Astrocyte of the cerebellum (primary cell): ENCODE results near the gene NHEJ1.

Experiments used
- DNase-seq: peaks from one replicate; pipeline ENCODE4 v3.0.0-alpha.2; 2011; ENCODE audit warnings: low read depth
- H3K4me3 ChIP-seq: 2 replicates; pipeline ENCODE4 v1.5.1; 2011; ENCODE audit warnings: mild to moderate bottlenecking, low read depth, low read length, moderate library complexity
- in situ Hi-C: cut with HindIII; loops from 2 replicates; pipeline ENCODE4 v1.10.0; 2017; ENCODE audit warnings: low sequenced_read_pairs
- TF ChIP-seq, protein P1 (sequence below): IDR thresholded peaks from 2 replicates; pipeline ENCODE4 v1.5.1; 2012; ENCODE audit warnings: low read length, low read depth, moderate library complexity, mild to moderate bottlenecking; ENCODE audit errors: missing control alignments

Gene NHEJ1, protein sequence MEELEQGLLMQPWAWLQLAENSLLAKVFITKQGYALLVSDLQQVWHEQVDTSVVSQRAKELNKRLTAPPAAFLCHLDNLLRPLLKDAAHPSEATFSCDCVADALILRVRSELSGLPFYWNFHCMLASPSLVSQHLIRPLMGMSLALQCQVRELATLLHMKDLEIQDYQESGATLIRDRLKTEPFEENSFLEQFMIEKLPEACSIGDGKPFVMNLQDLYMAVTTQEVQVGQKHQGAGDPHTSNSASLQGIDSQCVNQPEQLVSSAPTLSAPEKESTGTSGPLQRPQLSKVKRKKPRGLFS

DNA sequence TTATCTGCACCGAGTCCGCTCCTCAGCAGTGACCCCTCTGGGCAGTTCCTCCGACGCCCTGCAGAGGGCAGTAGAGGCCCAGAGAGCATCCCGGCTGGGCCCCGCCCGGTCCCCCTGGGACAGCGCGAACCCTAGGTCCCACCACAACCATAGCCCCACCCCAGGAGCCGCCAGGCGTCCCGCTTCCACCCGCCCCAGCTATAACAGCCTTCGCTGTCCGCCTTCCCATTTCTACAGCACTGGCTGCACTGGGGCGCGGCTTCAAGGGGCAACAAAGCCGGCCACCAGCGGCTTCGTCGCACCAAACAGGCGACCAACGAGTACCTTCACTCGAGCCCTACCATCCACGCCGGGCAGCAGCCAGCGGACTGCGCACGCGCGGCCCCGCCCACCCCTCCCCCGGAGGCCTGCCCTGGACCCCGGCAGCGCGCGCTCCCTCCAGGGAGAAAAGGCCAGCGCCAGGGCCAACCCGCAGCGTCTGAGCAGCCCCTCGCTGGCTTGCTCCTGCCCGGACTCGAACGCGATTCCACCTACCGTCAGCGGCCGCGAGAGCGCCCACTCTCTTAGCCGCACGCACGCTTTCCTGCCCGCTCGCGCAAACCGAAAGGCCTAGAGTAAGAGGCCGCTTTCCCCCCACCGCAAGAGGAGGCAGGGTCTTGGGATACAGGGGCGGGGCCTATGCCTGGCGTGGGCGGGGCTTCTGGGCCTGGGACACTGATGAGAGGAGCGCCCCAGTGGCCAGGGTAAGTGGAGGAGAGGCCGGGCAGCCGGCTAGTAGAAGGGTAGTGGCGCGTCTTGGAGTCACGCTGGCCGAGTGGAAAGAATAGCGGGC, at the start of gene NHEJ1:
NHEJ1 (minus strand) TSS at position 630 of the 832 bp plus-strand sequence. CDS start 2,453 bp downstream, outside the sequence.
- in situ Hi-C loops = no loop called here
- peak within 1 kb of the TSS; percentile 60 for H3K4me3 ChIP-seq
- DNase-seq = peak; percentile 71
- TF ChIP-seq, protein P1, sequence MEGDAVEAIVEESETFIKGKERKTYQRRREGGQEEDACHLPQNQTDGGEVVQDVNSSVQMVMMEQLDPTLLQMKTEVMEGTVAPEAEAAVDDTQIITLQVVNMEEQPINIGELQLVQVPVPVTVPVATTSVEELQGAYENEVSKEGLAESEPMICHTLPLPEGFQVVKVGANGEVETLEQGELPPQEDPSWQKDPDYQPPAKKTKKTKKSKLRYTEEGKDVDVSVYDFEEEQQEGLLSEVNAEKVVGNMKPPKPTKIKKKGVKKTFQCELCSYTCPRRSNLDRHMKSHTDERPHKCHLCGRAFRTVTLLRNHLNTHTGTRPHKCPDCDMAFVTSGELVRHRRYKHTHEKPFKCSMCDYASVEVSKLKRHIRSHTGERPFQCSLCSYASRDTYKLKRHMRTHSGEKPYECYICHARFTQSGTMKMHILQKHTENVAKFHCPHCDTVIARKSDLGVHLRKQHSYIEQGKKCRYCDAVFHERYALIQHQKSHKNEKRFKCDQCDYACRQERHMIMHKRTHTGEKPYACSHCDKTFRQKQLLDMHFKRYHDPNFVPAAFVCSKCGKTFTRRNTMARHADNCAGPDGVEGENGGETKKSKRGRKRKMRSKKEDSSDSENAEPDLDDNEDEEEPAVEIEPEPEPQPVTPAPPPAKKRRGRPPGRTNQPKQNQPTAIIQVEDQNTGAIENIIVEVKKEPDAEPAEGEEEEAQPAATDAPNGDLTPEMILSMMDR = peak; percentile 98

DNA sequence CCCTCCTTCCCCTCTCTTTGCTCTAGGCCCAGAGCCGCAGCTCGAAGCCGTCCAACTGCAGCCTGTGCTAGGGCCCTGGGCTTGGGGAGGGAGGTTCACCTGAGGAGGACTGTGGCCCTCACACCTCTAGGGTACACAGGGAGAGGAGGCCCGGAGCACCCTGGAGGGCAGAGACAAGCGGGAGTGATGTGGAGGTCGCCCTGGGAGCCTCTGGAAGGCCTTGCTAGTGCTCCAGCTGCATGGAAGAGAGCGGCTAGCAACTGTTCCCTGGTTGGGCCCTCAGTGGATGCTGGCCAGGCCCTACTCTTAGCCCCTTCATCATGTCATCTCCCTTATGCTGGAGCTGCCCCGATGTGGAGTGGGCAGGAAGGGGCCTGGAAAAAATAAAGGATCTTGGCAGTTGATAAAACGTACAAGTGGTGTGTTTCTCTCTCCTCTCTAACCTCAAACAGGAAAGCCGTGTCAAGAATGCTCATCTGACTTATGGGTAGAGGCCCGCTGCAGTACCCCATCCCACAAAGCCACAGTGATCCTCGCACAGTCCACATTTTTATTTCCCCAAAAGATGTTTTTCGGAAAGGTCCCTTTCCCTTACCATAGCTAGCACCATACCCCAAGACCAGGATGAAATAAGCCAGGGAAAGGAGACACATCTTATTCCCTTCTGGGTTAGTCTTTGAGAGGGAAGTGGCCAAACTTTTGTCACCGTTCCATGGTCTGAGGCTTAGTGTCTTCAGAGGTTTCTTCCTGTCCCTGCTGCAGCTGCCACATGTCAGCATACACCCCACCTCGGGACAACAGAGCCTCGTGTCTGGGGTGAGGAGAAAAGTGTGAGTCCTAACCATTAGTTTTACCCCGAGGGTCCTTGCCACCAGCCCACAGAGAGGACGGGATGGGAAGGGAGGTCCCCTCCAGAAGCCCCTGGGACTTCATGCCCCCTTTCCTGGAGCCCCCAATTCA, 48.9 kb upstream of the NHEJ1 start:
- no peak overlapping the region for H3K4me3 ChIP-seq
- DNase-seq = no peak
- TF ChIP-seq, protein P1 = no peak
- in situ Hi-C loops = no loop called here

DNA sequence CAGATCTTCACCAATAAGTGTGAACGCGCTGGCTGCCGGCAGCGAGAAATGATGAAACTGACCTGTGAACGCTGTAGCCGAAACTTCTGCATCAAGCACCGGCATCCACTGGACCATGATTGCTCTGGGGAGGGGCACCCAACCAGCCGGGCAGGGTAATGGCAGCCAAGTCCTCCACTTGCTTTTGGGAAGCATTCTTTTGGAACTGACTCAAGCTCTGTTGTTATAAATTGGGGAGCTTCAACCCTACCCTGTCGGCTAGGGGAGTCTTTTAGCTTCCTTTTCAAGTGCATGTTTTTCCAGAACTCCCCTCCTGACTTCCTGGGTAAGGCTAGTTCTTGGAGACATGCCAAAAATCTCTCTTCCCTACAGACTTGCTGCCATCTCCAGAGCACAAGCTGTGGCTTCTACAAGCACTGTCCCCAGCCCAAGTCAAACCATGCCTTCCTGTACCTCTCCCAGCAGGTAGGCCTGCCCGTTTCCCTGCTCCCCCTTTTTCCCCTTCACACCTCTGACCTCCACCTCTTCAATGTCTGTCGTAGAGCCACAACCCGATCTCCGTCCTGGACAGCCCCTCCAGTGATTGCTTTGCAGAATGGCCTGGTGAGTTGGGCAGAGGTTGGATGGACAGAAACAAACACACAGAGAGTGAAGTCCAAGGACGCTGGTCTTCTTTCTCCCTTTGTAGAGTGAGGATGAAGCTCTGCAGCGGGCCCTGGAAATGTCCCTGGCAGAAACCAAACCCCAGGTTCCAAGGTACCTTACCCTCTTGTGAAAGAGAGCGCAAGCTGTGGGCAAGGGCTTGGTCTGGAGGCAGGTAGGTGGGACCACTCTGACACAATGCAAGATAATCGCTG, 47.5 kb upstream of the NHEJ1 start:
- in situ Hi-C loops = no loop called here
- DNase-seq = no peak
- TF ChIP-seq, protein P1 = no peak
- H3K4me3 ChIP-seq = peak overlapping the region; percentile 64

DNA sequence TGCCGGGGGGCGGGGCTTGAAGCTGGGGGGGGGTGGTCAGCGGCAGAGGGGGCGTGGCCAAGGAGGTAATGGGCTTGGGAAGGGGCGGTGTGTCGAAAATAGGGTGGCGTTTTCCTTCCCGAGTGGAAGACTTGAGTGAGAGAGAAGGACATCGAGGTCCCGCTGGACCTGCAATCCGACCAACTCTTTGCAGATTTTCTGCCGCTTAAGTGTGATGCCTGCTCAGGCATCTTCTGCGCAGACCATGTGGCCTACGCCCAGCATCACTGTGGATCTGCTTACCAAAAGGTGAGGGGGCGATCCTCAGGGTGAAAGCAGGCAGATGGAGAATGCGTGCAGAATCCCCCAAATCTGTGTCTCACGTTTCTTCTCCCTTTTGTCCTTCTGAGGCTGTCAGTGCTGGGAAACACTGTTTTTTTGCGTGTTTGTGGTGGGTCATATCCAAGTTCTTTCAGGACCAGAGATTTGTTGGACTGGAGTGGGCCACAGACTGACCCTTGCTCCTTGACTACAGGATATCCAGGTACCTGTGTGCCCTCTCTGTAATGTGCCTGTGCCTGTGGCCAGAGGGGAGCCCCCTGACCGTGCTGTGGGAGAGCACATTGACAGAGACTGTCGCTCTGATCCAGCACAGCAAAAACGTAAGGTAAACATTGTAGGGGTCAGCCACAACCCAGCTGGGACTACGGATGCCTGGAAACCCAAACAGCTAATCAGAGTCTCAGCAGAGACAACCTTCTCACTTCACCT, 46.7 kb upstream of the NHEJ1 start:
- in situ Hi-C loops = no loop called here
- peak overlapping the region; percentile 64 for H3K4me3 ChIP-seq
- TF ChIP-seq, protein P1 = no peak
- no peak for DNase-seq

DNA sequence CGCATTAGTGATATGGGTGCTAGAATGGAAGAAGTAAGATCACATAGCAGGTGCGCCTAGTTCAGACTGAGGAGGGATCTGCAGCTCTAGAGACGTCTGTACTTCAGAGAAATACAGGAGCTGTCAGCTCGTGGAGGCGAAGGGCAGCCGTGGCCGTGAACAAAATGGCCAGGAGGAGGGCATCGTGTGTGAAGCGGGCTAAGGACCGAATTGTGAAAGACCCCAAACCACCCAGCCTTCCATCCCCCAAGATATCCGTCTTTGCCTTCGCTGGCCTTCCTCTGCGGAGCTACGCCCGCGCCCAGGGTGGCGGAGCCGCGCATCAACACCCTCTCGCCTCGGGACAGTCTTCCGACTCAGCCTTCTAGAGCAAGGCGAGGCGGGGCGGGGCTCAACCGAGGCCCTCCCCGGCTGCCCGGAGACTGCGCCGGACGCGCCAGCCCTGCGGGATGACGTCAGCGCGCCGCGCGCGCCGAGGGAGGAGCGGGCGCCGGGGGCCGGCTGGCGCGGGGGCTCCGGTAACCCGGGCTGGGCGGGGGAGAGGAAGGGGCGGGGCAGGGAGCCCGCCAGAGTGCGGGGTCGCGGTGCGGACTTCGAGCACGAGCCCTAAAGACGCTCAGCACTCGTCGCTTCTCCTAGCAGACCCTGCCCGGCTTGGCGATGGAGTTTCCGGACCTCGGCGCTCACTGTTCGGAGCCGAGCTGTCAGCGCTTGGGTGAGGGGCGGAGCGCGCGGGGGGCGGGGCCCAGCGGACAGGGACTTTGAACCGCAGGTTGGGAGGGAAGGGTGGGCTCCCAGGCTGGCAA, 45.9 kb upstream of the NHEJ1 start, which contains the start of gene ZFAND2B:
ZFAND2B (plus strand) TSS at position 455 of the 806 bp plus-strand sequence; CDS start at position 661, 206 bp downstream.
- TF ChIP-seq, protein P1 = no peak
- H3K4me3 ChIP-seq = peak within 1 kb of the TSS; percentile 64
- DNase-seq = peak; percentile 74
- in situ Hi-C loops = no loop called here
